GM06990 (cell line): ENCODE results near the gene TMX3.
A peak's percentile ranks its signal among the peaks of the same experiment; 100 is the strongest.

Source experiments
- DNase-seq: peaks from one replicate; pipeline ENCODE4 v3.0.0-alpha.2; 2011; ENCODE audit not compliant: insufficient read length; ENCODE audit errors: extremely low read depth
- H3K27me3 ChIP-seq: replicated peaks from 2 replicates; pipeline ENCODE4 v1.6.0; 2011; ENCODE audit warnings: low read length; ENCODE audit not compliant: control insufficient read depth, insufficient read depth
- H3K36me3 ChIP-seq: 2 replicates; pipeline ENCODE4 v1.5.1; 2011; ENCODE audit warnings: low read length; ENCODE audit not compliant: control insufficient read depth, insufficient read depth
- H3K4me3 ChIP-seq: replicated peaks from 2 replicates; pipeline ENCODE4 v1.5.1; 2011; ENCODE audit warnings: low read depth, mild to moderate bottlenecking, control low read depth, low read length
- TF ChIP-seq, protein P1 (sequence below): IDR thresholded peaks from 2 replicates; pipeline ENCODE4 v1.5.1; 2011; ENCODE audit warnings: low read length, control low read depth, mild to moderate bottlenecking, inconsistent platforms; ENCODE audit not compliant: insufficient read depth, poor library complexity, severe bottlenecking

TMX3 gene

GRCh38 chr18:68723539-68723938 is 8.6 kb upstream of the TMX3 start:
- TF ChIP-seq, protein P1, sequence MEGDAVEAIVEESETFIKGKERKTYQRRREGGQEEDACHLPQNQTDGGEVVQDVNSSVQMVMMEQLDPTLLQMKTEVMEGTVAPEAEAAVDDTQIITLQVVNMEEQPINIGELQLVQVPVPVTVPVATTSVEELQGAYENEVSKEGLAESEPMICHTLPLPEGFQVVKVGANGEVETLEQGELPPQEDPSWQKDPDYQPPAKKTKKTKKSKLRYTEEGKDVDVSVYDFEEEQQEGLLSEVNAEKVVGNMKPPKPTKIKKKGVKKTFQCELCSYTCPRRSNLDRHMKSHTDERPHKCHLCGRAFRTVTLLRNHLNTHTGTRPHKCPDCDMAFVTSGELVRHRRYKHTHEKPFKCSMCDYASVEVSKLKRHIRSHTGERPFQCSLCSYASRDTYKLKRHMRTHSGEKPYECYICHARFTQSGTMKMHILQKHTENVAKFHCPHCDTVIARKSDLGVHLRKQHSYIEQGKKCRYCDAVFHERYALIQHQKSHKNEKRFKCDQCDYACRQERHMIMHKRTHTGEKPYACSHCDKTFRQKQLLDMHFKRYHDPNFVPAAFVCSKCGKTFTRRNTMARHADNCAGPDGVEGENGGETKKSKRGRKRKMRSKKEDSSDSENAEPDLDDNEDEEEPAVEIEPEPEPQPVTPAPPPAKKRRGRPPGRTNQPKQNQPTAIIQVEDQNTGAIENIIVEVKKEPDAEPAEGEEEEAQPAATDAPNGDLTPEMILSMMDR = no peak
- no peak for DNase-seq
- Histone ChIP-seq H3K27me3 (no peaks in the 10 kb centered on the region), H3K36me3 (no peaks in the 10 kb centered on the region), H3K4me3 (no peak overlapping the region)

GRCh38 chr18:68722821-68723220 is 7.9 kb upstream of the TMX3 start:
- H3K36me3 ChIP-seq = no peaks in the 10 kb centered on the region
- TF ChIP-seq, protein P1 = no peak
- no peak for DNase-seq
- H3K4me3 ChIP-seq = no peak overlapping the region
- H3K27me3 ChIP-seq = no peaks in the 10 kb centered on the region

DNA sequence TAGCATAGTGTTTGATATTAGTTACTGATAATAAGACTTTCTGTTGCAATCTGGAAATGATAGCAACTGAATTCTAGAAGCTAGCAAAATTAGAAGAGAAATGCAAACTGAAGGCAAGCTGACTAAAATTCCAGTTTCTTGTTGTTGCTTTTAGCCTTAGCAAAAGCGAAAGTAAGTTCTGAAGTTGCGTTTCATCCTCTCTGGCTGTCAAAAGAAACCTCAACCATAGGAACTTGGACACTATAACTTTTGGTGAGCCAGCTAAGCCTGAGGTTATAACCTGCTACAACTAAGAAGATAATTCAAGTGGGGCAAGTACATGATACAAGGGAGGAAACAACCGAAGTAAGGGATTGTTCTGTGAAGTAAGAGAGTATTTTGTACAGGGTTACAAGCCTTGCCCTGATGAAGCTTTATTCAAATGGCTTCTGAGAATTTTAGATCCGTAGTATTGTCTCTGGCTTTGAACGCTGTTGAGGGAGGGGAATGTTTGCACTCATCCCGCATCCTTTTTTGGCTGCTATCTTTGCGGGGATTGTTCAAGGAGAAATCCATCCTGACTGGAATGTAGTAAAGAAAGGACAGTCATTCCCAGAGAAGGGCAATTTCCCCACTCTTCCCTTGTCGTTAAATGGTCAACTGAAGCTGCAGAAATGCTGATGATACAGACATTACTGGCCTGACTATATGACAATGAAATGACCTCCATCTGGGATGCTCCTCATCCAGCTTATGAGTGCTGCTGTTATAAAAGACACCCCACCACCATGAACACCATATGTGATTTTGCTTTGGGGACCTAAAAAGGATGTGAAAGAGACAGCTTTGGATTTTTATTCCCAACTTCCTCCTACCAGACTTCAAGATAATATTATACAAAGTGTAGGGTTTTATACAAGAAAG is 7.0 kb upstream of the TMX3 start:
- TF ChIP-seq, protein P1 = no peak
- Histone ChIP-seq H3K36me3 (no peaks in the 10 kb centered on the region), H3K27me3 (no peaks in the 10 kb centered on the region), H3K4me3 (peak overlapping the region; percentile 54)
- DNase-seq = peak; percentile 20

DNA sequence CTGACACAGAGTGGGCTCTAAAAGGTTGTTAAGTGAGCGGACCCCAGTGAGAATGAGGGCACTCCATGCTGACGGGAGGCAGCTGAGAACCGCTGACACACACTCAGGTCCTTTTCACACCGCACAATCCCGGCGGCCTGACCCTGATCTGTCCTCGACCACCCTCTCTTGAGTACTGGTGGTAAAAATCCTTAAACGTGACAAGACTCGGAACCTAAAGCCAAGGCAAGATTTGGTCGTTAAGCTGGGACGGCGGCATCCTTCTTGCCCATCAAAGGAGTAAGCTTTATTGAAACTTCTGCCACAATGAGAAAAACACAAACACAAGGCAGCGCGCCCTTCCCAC is 569 bp downstream of the TMX3 start:
- Histone ChIP-seq H3K36me3 (peaks cover 1% of the 10 kb centered on the region; the same call in 1 of the 2 replicates), H3K27me3 (no peaks in the 10 kb centered on the region), H3K4me3 (peak overlapping the region; percentile 83)
- TF ChIP-seq, protein P1 = no peak
- DNase-seq = no peak

DNA sequence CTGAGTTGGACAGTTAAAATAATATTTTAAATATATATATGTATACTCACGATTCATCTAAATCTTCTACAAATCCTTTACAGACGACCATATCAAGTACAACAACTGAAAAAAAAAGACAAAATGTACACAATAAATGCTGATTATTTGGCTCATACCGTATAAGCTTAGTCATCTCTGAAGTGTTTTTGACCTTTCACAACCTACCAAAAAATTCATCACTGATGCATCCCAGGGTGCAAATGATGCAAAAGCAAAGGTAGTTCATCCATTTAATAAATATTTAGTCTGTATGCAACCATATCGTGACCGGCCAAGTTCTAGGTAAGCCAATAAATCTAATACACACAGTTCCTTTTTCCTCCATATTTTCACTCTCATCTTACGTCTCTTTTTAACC is 1.1 kb downstream of the TMX3 start:
- TF ChIP-seq, protein P1 = no peak
- Histone ChIP-seq H3K27me3 (no peaks in the 10 kb centered on the region), H3K36me3 (peaks cover 1% of the 10 kb centered on the region; the same call in 1 of the 2 replicates), H3K4me3 (peak overlapping the region; percentile 83)
- no peak for DNase-seq
